ENCODE data around the gene NFKBIE.

DNA sequence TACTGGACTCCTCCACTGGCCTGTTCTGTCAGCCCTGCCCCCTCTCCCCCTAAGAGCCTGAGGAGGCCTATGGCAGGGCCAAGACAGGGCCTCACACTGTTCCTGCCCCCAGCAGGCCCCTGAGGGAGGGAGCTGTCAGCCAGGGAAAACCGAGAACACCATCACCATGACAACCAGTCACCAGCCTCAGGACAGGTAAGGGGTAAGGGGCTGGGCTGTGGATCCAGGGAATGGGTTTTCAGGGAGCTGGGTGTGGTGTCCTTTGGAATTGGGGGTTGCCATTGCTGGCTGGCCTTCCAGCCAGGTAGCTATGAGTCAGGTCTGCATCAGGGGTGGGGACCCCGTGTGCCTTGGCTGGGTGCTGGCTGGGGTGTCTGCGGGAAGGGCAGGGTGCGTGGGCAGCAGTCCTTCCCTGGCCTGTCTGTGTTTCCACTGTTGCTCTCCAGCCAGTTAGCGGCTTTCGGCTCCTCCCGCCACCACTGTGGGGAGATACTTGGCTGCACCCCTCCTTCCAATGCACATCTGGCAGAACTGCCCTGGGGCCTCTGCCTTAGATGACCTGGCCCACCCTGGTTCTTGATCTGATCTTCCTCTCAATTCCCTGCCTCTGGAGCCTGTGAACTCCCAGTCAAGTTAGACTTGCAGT lies 38.1 kb downstream of the NFKBIE start:
- TF ChIP-seq, protein P1, sequence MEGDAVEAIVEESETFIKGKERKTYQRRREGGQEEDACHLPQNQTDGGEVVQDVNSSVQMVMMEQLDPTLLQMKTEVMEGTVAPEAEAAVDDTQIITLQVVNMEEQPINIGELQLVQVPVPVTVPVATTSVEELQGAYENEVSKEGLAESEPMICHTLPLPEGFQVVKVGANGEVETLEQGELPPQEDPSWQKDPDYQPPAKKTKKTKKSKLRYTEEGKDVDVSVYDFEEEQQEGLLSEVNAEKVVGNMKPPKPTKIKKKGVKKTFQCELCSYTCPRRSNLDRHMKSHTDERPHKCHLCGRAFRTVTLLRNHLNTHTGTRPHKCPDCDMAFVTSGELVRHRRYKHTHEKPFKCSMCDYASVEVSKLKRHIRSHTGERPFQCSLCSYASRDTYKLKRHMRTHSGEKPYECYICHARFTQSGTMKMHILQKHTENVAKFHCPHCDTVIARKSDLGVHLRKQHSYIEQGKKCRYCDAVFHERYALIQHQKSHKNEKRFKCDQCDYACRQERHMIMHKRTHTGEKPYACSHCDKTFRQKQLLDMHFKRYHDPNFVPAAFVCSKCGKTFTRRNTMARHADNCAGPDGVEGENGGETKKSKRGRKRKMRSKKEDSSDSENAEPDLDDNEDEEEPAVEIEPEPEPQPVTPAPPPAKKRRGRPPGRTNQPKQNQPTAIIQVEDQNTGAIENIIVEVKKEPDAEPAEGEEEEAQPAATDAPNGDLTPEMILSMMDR (IDR thresholded peaks at IDR 0.05): no peak
- no peak for TF ChIP-seq POLR2A (IDR thresholded peaks at IDR 0.05)

Data from thyroid gland (tissue), 4 donors.